H7 (cell line): ENCODE data around the gene DDX60. TPM values are rescaled to one million over a fixed set of nuclear protein-coding genes. Genes with fewer than 3 reads are reported as not detected.
"Not testable (repeated sequence)": the region's sequence is repeated elsewhere in the genome, so short reads cannot be mapped to it uniquely, and the experiment has no call there.

Experiments
- DNase-seq: peaks from one replicate; pipeline ENCODE4 v3.0.0; 2012
- H3K27me3 ChIP-seq: 2 replicates; pipeline ENCODE4 v1.6.0; 2011; ENCODE audit warnings: mild to moderate bottlenecking, low read length; ENCODE audit not compliant: control insufficient read depth, insufficient read depth
- H3K36me3 ChIP-seq: replicated peaks from 2 replicates; pipeline ENCODE4 v1.5.1; 2011; ENCODE audit warnings: low read length; ENCODE audit not compliant: control insufficient read depth, insufficient read depth
- H3K4me3 ChIP-seq: 2 replicates; pipeline ENCODE4 v1.5.1; 2011; ENCODE audit warnings: low read depth, mild to moderate bottlenecking, control low read depth, low read length, moderate library complexity; ENCODE audit not compliant: insufficient read depth
- total RNA-seq: library from RNA; depleted of rRNA; stranded (reverse); fragments of >200 nt; shearing (Covaris generic); gene quantifications from 2 replicates; pipeline ENCODE4 v1.2.3, GENCODE V29; 2014

DDX60 gene
- total RNA-seq, 1 experiment from 2014 or later = 1.7 TPM

- Histone ChIP-seq H3K36me3 (no peaks in the 10 kb centered on the region), H3K4me3 (no peak overlapping the region), H3K27me3 (no peaks in the 10 kb centered on the region)
- no peak for DNase-seq
Measured at GRCh38 chr4:168272488-168272887, 46.1 kb downstream of the DDX60 start.

GRCh38 chr4:168269896-168270295, 48.7 kb downstream of the DDX60 start:
- no peak for DNase-seq
- no peak overlapping the region for H3K4me3 ChIP-seq
- H3K27me3 ChIP-seq = no peaks in the 10 kb centered on the region

GRCh38 chr4:168265327-168265726, 53.2 kb downstream of the DDX60 start:
- H3K36me3 ChIP-seq = no peaks in the 10 kb centered on the region
- DNase-seq = no peak
- no peak overlapping the region for H3K4me3 ChIP-seq
- no peaks in the 10 kb centered on the region for H3K27me3 ChIP-seq

More at GRCh38 chr4:168269896-168270295, 48.7 kb downstream of the DDX60 start:
- H3K36me3 ChIP-seq = no peaks in the 10 kb centered on the region

GRCh38 chr4:168264903-168265302, 53.6 kb downstream of the DDX60 start:
- DNase-seq = no peak
- H3K27me3 ChIP-seq = no peaks in the 10 kb centered on the region
- H3K36me3 ChIP-seq = no peaks in the 10 kb centered on the region
- H3K4me3 ChIP-seq = no peak overlapping the region

- no peaks in the 10 kb centered on the region for H3K36me3 ChIP-seq
- H3K4me3 ChIP-seq = no peak overlapping the region
- no peaks in the 10 kb centered on the region for H3K27me3 ChIP-seq
- DNase-seq = no peak
Measured at GRCh38 chr4:168263039-168263438, 55.5 kb downstream of the DDX60 start.

- H3K4me3 ChIP-seq = no peak overlapping the region
- H3K27me3 ChIP-seq = no peaks in the 10 kb centered on the region
- no peaks in the 10 kb centered on the region for H3K36me3 ChIP-seq
- DNase-seq = no peak
Measured at GRCh38 chr4:168259096-168259495, 59.5 kb downstream of the DDX60 start.

- Histone ChIP-seq H3K4me3 (no peak overlapping the region), H3K27me3 (no peaks in the 10 kb centered on the region), H3K36me3 (no peaks in the 10 kb centered on the region)
- DNase-seq = no peak
Measured at GRCh38 chr4:168257768-168258167, 60.8 kb downstream of the DDX60 start.

- no peak overlapping the region for H3K4me3 ChIP-seq
- no peaks in the 10 kb centered on the region for H3K27me3 ChIP-seq
- H3K36me3 ChIP-seq = no peaks in the 10 kb centered on the region
- DNase-seq = no peak
Measured at GRCh38 chr4:168248176-168248710, 70.3 kb downstream of the DDX60 start.

DNA sequence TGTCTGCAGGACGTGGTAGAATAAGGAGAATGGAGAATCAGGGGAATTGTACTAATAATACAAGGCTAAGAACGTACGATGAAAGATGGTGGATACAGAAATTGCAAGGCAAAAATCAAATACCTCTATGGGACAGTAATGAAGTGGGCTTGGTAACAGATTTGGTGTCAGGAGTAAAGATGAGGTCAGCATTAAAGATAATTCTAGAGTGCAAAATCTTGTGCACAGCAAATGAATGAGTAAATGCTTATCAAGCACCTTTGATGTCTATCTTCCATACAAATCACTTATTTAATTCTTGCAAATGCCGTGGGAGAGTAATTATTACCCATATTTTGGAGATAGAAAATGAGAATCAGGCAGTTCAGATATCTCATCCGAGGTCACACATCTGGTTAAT, 70.9 kb downstream of the DDX60 start:
- no peaks in the 10 kb centered on the region for H3K27me3 ChIP-seq

GRCh38 chr4:168241953-168242352, 76.6 kb downstream of the DDX60 start:
- no peak for DNase-seq
- no peak overlapping the region for H3K4me3 ChIP-seq
- no peaks in the 10 kb centered on the region for H3K27me3 ChIP-seq
- peaks cover 2% of the 10 kb centered on the region; the same call in 1 of the 2 replicates for H3K36me3 ChIP-seq

More for the DNA sequence above, 70.9 kb downstream of the DDX60 start:
- Histone ChIP-seq H3K4me3 (no peak overlapping the region), H3K36me3 (no peaks in the 10 kb centered on the region)
- DNase-seq = no peak

- DNase-seq = no peak
Measured at GRCh38 chr4:168240821-168241220, 77.7 kb downstream of the DDX60 start.

DNA sequence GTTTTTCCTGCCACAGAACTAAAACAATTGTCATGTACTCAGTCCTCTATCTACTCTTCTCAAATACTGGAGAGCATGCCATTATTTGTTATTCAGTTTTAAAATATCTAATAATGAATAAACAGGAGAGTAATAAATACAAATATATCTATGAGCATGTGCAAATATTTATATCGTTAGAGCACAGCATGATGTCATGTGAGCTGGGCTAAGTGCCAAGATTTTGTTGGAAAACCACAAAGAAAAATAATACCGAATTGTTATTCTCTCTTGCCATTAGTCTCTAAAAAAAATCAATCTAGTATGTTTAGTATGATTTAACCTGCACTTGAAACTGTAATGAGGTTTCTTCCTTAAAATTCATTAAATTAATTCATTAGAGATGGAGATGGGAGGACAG, 97.3 kb downstream of the DDX60 start:
- Histone ChIP-seq H3K27me3 (no peaks in the 10 kb centered on the region), H3K4me3 (no peak overlapping the region), H3K36me3 (no peaks in the 10 kb centered on the region)
- no peak for DNase-seq

More at GRCh38 chr4:168240821-168241220, 77.7 kb downstream of the DDX60 start:
- Histone ChIP-seq H3K27me3 (no peaks in the 10 kb centered on the region), H3K36me3 (peaks cover 2% of the 10 kb centered on the region; the same call in 1 of the 2 replicates), H3K4me3 (no peak overlapping the region)

- no peak for DNase-seq
- H3K4me3 ChIP-seq = no peak overlapping the region
- H3K27me3 ChIP-seq = no peaks in the 10 kb centered on the region
- no peaks in the 10 kb centered on the region for H3K36me3 ChIP-seq
Measured at GRCh38 chr4:168220893-168221292, 97.7 kb downstream of the DDX60 start.

DNA sequence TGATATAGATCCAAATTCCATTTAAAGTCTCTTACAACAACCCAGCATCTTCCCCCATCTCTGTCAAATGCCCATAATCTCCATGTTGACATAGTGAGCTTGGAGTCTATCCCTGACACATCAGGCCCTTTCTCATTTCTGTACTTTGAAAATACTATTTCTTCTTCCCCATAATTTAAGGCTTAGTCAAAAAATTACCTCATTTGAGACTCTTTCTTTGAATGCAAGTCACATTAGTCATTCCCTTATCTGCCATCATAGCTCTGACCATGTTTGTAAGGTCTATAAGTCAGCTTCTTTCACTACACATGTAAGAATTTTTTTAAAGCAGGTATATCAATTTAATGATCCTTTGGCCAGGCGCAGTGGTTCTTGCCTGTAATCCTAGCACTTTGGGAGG, 99.9 kb downstream of the DDX60 start:
- no peak for DNase-seq
- no peaks in the 10 kb centered on the region for H3K36me3 ChIP-seq
- H3K27me3 ChIP-seq = no peaks in the 10 kb centered on the region
- no peak overlapping the region for H3K4me3 ChIP-seq

GRCh38 chr4:168213511-168213910, 105.0 kb downstream of the DDX60 start:
- not testable (repeated sequence) for H3K4me3 ChIP-seq, H3K36me3 ChIP-seq, H3K27me3 ChIP-seq, DNase-seq

DNA sequence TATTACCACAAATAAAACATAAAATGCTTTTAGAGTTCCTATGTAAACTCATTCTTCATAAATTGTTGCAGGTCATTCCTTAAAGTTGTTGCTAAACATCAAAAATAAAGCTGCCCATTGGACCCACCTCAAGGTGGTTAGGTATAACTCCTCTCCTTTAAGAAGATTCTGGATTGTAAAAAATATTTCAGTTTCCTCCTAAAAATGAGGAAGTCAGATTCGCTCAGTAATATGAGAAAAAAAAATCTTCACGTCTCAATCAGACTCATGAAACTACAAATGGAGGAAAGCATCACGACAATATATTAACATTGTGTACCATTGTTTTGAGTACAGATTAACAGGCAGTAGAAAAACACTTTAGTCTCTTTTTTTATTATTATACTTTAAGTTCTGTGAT, 105.9 kb downstream of the DDX60 start:
- no peaks in the 10 kb centered on the region for H3K36me3 ChIP-seq
- no peaks in the 10 kb centered on the region for H3K27me3 ChIP-seq
- no peak for DNase-seq
- no peak overlapping the region for H3K4me3 ChIP-seq
